ENCODE data around the gene TSPAN1. TPM values are rescaled to one million over a fixed set of nuclear protein-coding genes. Genes with fewer than 3 reads are reported as not detected.

TSPAN1 gene
- total and polyA plus RNA-seq, 8 donors: 2.1 to 12.4 (median 6.4) TPM

DNA sequence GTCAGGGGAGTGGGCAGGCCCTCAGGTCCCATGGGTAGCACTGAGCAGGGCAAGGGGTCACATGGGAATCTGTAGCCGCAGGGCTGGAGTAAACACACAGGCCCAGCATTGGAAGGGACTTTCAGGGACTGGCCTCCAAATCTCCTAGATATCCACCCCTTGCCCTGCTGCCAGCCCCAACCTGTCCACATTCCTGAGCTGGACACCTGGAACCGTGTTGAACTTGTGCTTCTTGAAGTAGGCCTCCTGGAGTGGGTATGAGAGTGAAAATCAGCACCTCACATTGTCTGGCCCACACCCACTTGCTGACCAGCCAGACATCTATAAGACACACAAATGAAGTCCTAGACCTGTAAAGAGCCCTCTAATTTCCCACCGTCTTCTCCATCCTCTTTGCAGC, 15.7 kb downstream of the TSPAN1 start:
- intact Hi-C loops (cut with DNase I): no loop called here
- H3K4me3 ChIP-seq: no peak overlapping the region
- TF ChIP-seq, protein P1, sequence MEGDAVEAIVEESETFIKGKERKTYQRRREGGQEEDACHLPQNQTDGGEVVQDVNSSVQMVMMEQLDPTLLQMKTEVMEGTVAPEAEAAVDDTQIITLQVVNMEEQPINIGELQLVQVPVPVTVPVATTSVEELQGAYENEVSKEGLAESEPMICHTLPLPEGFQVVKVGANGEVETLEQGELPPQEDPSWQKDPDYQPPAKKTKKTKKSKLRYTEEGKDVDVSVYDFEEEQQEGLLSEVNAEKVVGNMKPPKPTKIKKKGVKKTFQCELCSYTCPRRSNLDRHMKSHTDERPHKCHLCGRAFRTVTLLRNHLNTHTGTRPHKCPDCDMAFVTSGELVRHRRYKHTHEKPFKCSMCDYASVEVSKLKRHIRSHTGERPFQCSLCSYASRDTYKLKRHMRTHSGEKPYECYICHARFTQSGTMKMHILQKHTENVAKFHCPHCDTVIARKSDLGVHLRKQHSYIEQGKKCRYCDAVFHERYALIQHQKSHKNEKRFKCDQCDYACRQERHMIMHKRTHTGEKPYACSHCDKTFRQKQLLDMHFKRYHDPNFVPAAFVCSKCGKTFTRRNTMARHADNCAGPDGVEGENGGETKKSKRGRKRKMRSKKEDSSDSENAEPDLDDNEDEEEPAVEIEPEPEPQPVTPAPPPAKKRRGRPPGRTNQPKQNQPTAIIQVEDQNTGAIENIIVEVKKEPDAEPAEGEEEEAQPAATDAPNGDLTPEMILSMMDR (IDR thresholded peaks at IDR 0.05): no peak
- H3K4me1 ChIP-seq: no peaks in the 10 kb centered on the region
- no peak for ATAC-seq
- no peak overlapping the region for H3K27ac ChIP-seq
- no peaks in the 10 kb centered on the region for H3K9me3 ChIP-seq
- no peak for FAIRE-seq
- no peaks in the 10 kb centered on the region for H3K27me3 ChIP-seq
- no peak for DNase-seq
- peaks cover 0 to 16% (median 6%) of the 10 kb centered on the region in 3 donors for H3K36me3 ChIP-seq
- WGBS, 2 donors: 75 to 76% methylated on average over 3 of the region's 3 CpGs

GRCh38 chr1:46191033-46191701, 16.3 kb downstream of the TSPAN1 start:
- no peaks in the 10 kb centered on the region for H3K27me3 ChIP-seq
- peaks cover 0 to 16% (median 6%) of the 10 kb centered on the region in 3 donors for H3K36me3 ChIP-seq
- H3K27ac ChIP-seq: no peak overlapping the region
- ATAC-seq (no peak), DNase-seq (no peak), FAIRE-seq (no peak)
- 91 to 93% methylated on average over 9 of the region's 9 CpGs for WGBS, 2 donors
- H3K4me1 ChIP-seq: no peaks in the 10 kb centered on the region
- intact Hi-C loops (cut with DNase I): no loop called here
- TF ChIP-seq, protein P1 (IDR thresholded peaks at IDR 0.05): no peak
- H3K9me3 ChIP-seq: no peaks in the 10 kb centered on the region
- H3K4me3 ChIP-seq: no peak overlapping the region

DNA sequence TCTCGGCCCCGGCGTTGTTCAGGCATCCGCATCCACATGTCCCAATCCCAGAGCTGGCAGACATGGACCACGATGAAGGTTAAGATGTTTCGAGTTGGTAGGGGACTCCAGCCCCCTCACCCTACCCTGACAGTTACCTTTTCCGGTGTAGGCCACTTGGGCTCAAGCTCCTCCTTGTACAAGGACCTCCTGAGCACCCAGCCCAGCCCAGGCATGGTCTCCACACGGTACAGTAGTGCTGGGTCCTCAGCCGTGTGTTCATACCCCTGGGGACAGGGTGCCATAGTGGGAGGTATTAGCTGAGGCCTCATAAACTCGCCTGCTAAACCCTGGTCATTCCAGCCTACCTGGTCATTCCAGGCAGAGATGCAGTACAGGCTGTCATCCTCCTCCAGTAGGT, 17.3 kb downstream of the TSPAN1 start:
- peaks cover 0 to 3% (median 2%) of the 10 kb centered on the region in 3 donors for H3K4me1 ChIP-seq
- no peak for DNase-seq
- no peak overlapping the region for H3K4me3 ChIP-seq
- intact Hi-C loops (cut with DNase I): no loop called here
- peaks cover 0 to 16% (median 6%) of the 10 kb centered on the region in 3 donors for H3K36me3 ChIP-seq
- no peak overlapping the region for H3K27ac ChIP-seq
- TF ChIP-seq, protein P1 (IDR thresholded peaks at IDR 0.05): no peak
- no peak for FAIRE-seq
- no peaks in the 10 kb centered on the region for H3K9me3 ChIP-seq
- 89 to 91% methylated on average over 10 of the region's 10 CpGs for WGBS, 2 donors
- H3K27me3 ChIP-seq: no peaks in the 10 kb centered on the region
- no peak for ATAC-seq

- H3K27ac ChIP-seq: no peak overlapping the region
- DNase-seq (no peak), ATAC-seq (no peak), FAIRE-seq (no peak)
- peaks cover 0 to 9% (median 6%) of the 10 kb centered on the region in 3 donors for H3K4me1 ChIP-seq
- H3K9me3 ChIP-seq: no peaks in the 10 kb centered on the region
- intact Hi-C loops (cut with DNase I): no loop called here
- WGBS, 2 donors: 90 to 91% methylated on average over 7 of the region's 7 CpGs
- H3K27me3 ChIP-seq: no peaks in the 10 kb centered on the region
- peaks cover 0 to 15% (median 6%) of the 10 kb centered on the region in 3 donors for H3K36me3 ChIP-seq
- no peak overlapping the region for H3K4me3 ChIP-seq
- TF ChIP-seq, protein P1 (IDR thresholded peaks at IDR 0.05): no peak
These were observed 18.4 kb downstream of the TSPAN1 start for GRCh38 chr1:46193285-46193684.

GRCh38 chr1:46193984-46194570, 19.2 kb downstream of the TSPAN1 start:
- FAIRE-seq (no peak), DNase-seq (no peak), ATAC-seq (no peak)
- peaks cover 0 to 9% (median 8%) of the 10 kb centered on the region in 3 donors for H3K4me1 ChIP-seq
- intact Hi-C loops (cut with DNase I): no loop called here
- no peaks in the 10 kb centered on the region for H3K9me3 ChIP-seq
- TF ChIP-seq, protein P1 (IDR thresholded peaks at IDR 0.05): no peak
- no peak overlapping the region for H3K4me3 ChIP-seq
- H3K27me3 ChIP-seq: no peaks in the 10 kb centered on the region
- H3K36me3 ChIP-seq: peaks cover 0 to 10% (median 6%) of the 10 kb centered on the region in 3 donors
- H3K27ac ChIP-seq: no peak overlapping the region
- 86 to 89% methylated on average over 9 of the region's 9 CpGs for WGBS, 2 donors
